SU-DHL-6 (cell line): Measurements from ENCODE around the gene LEP.

Experiments used
- H2AFZ ChIP-seq: fragments of 200-600 bp; sonication (generic); 2 replicates; pipeline ENCODE4 v1.6.1; 2014; ENCODE audit warnings: low read depth, mild to moderate bottlenecking, moderate library complexity, mixed read lengths, antibody characterized with exemption, low read length; ENCODE audit not compliant: severe bottlenecking
- H3F3A ChIP-seq: fragments of 200-600 bp; shearing (Covaris generic); 2 replicates; pipeline ENCODE4 v1.6.0; 2016; ENCODE audit warnings: antibody characterized with exemption, mild to moderate bottlenecking; ENCODE audit not compliant: insufficient read depth
- H3K27ac ChIP-seq: fragments of 200-600 bp; sonication (generic); 2 replicates; pipeline ENCODE4 v1.5.1; 2016; ENCODE audit warnings: low read depth, mild to moderate bottlenecking, low read length, moderate library complexity, mixed read lengths
- H3K27me3 ChIP-seq: fragments of 200-600 bp; sonication (generic), shearing (Covaris generic); 2 replicates; pipeline ENCODE4 v1.6.0; 2014; ENCODE audit warnings: mild to moderate bottlenecking, low read length
- H3K36me3 ChIP-seq: fragments of 200-600 bp; sonication (generic); 2 replicates; pipeline ENCODE4 v1.6.1; 2014; ENCODE audit warnings: mild to moderate bottlenecking, low read length, mixed read lengths
- H3K4me2 ChIP-seq: fragments of 300-600, 200-600 bp; shearing (Covaris generic), sonication (generic); 2 replicates; pipeline ENCODE4 v1.6.0; 2014; ENCODE audit warnings: low read length, low read depth, mild to moderate bottlenecking; ENCODE audit not compliant: poor library complexity, severe bottlenecking
- H3K4me3 ChIP-seq: fragments of 200-600 bp; sonication (generic); 2 replicates; pipeline ENCODE4 v1.5.1; 2014; ENCODE audit warnings: antibody characterized with exemption, low read length, mild to moderate bottlenecking, mixed read lengths; ENCODE audit not compliant: insufficient read depth, poor library complexity, severe bottlenecking
- H3K79me2 ChIP-seq: fragments of 200-600 bp; sonication (generic); 2 replicates; pipeline ENCODE4 v1.6.1; 2014; ENCODE audit warnings: mild to moderate bottlenecking, low read length, moderate library complexity; ENCODE audit not compliant: insufficient read depth
- H3K9ac ChIP-seq: fragments of 200-600 bp; sonication (generic); 2 replicates; pipeline ENCODE4 v1.7.0; 2014; ENCODE audit warnings: mild to moderate bottlenecking, low read length
- H3K9me2 ChIP-seq: fragments of 200-600 bp; sonication (generic); replicated peaks from 2 replicates; pipeline ENCODE4 v1.6.1; 2014; ENCODE audit warnings: low read length; ENCODE audit not compliant: insufficient read depth
- H3K9me3 ChIP-seq: fragments of 200-600 bp; sonication (generic); 2 replicates; pipeline ENCODE4 v1.6.1; 2014; ENCODE audit warnings: low read length, mixed read lengths; ENCODE audit not compliant: insufficient read depth
- H4K20me1 ChIP-seq: fragments of 200-600 bp; sonication (generic); 2 replicates; pipeline ENCODE4 v1.6.1; 2014; ENCODE audit warnings: low read depth, mild to moderate bottlenecking, antibody characterized with exemption, low read length, moderate library complexity, mixed read lengths
- EZH2phosphoT487 ChIP-seq: fragments of 200-600 bp; sonication (generic), shearing (Covaris generic); conservative IDR thresholded peaks from 2 replicates; pipeline ENCODE4 v1.6.1; 2018; ENCODE audit warnings: mild to moderate bottlenecking, antibody characterized with exemption, low read length, moderate library complexity, mixed read lengths
- TF ChIP-seq, protein P1 (sequence below): fragments of 200-600 bp; sonication (generic); IDR thresholded peaks from one replicate; pipeline ENCODE4 v1.5.1; 2017; ENCODE audit warnings: antibody characterized with exemption, mild to moderate bottlenecking, low read length, moderate library complexity; ENCODE audit not compliant: insufficient read depth, poor library complexity, severe bottlenecking

Gene LEP

DNA sequence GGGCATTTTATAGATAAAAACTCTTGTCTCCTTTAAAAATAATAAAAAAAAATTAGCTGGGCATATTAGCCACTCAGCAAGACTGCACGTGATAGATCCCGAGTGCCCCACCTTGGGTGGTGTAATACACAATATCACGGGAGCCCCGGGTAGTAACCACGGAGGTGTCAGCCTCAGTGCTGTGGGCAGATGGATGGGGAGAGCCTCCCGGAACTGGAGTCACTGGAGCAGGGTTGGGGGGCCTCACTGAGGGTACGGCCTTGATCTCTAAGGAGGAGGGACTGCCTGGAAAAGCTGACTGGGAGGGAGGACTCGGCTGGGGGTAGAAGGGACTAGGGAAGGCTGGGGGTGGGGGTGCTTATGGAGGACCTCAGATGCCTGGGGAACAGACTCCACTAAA lies 12.6 kb downstream of the LEP start:
- no peaks in the 10 kb centered on the region for H3K79me2 ChIP-seq
- H3K27ac ChIP-seq = no peak overlapping the region
- no peaks in the 10 kb centered on the region for H3K9me2 ChIP-seq
- H4K20me1 ChIP-seq = no peaks in the 10 kb centered on the region
- no peak overlapping the region for H2AFZ ChIP-seq
- no peak for TF ChIP-seq EZH2phosphoT487
- TF ChIP-seq, protein P1, sequence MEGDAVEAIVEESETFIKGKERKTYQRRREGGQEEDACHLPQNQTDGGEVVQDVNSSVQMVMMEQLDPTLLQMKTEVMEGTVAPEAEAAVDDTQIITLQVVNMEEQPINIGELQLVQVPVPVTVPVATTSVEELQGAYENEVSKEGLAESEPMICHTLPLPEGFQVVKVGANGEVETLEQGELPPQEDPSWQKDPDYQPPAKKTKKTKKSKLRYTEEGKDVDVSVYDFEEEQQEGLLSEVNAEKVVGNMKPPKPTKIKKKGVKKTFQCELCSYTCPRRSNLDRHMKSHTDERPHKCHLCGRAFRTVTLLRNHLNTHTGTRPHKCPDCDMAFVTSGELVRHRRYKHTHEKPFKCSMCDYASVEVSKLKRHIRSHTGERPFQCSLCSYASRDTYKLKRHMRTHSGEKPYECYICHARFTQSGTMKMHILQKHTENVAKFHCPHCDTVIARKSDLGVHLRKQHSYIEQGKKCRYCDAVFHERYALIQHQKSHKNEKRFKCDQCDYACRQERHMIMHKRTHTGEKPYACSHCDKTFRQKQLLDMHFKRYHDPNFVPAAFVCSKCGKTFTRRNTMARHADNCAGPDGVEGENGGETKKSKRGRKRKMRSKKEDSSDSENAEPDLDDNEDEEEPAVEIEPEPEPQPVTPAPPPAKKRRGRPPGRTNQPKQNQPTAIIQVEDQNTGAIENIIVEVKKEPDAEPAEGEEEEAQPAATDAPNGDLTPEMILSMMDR = no peak
- no peaks in the 10 kb centered on the region for H3K36me3 ChIP-seq
- H3K9ac ChIP-seq = no peak overlapping the region
- H3K4me3 ChIP-seq = no peak overlapping the region
- H3K27me3 ChIP-seq = no peaks in the 10 kb centered on the region
- H3K9me3 ChIP-seq = no peaks in the 10 kb centered on the region
- no peak overlapping the region for H3K4me2 ChIP-seq
- no peaks in the 10 kb centered on the region for H3F3A ChIP-seq

- Histone ChIP-seq H3F3A (no peaks in the 10 kb centered on the region), H4K20me1 (no peaks in the 10 kb centered on the region)
- TF ChIP-seq, protein P1 = no peak
- TF ChIP-seq EZH2phosphoT487 = no peak
Measured at GRCh38 chr7:128254470-128254869, 13.4 kb downstream of the LEP start.

DNA sequence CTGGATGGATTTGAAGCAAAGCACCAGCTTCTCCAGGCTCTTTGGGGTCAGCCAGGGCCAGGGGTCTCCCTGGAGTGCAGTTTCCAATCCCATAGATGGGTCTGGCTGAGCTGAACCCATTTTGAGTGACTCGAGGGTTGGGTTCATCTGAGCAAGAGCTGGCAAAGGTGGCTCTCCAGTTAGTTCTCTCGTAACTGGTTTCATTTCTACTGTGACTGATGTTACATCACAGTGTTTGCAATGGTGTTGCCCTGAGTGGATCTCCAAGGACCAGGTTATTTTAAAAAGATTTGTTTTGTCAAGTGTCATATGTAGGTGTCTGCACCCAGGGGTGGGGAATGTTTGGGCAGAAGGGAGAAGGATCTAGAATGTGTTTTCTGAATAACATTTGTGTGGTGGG lies 14.2 kb downstream of the LEP start:
- TF ChIP-seq, protein P1 = no peak
- no peak for TF ChIP-seq EZH2phosphoT487

More at GRCh38 chr7:128254470-128254869, 13.4 kb downstream of the LEP start:
- H3K9me3 ChIP-seq = no peaks in the 10 kb centered on the region
- no peaks in the 10 kb centered on the region for H3K9me2 ChIP-seq
- no peaks in the 10 kb centered on the region for H3K36me3 ChIP-seq
- no peak overlapping the region for H2AFZ ChIP-seq
- H3K9ac ChIP-seq = no peak overlapping the region
- H3K79me2 ChIP-seq = no peaks in the 10 kb centered on the region
- no peak overlapping the region for H3K4me3 ChIP-seq
- no peak overlapping the region for H3K4me2 ChIP-seq
- no peak overlapping the region for H3K27ac ChIP-seq
- no peaks in the 10 kb centered on the region for H3K27me3 ChIP-seq

GRCh38 chr7:128257458-128257857 lies 16.4 kb downstream of the LEP start:
- Histone ChIP-seq H3K9me2 (no peaks in the 10 kb centered on the region), H4K20me1 (no peaks in the 10 kb centered on the region), H2AFZ (no peak overlapping the region), H3K9me3 (no peaks in the 10 kb centered on the region), H3K27ac (no peak overlapping the region), H3K4me3 (no peak overlapping the region), H3K36me3 (no peaks in the 10 kb centered on the region), H3K4me2 (no peak overlapping the region), H3F3A (no peaks in the 10 kb centered on the region), H3K9ac (no peak overlapping the region), H3K79me2 (no peaks in the 10 kb centered on the region), H3K27me3 (no peaks in the 10 kb centered on the region)
- TF ChIP-seq, protein P1 = no peak
- TF ChIP-seq EZH2phosphoT487 = no peak

More for the DNA sequence above, 14.2 kb downstream of the LEP start:
- H3K79me2 ChIP-seq = no peaks in the 10 kb centered on the region
- H3K9me3 ChIP-seq = no peaks in the 10 kb centered on the region
- no peak overlapping the region for H3K4me2 ChIP-seq
- H3K9ac ChIP-seq = no peak overlapping the region
- no peak overlapping the region for H2AFZ ChIP-seq
- no peaks in the 10 kb centered on the region for H3K9me2 ChIP-seq
- H3K4me3 ChIP-seq = no peak overlapping the region
- H4K20me1 ChIP-seq = no peaks in the 10 kb centered on the region
- H3F3A ChIP-seq = no peaks in the 10 kb centered on the region
- H3K36me3 ChIP-seq = no peaks in the 10 kb centered on the region
- no peak overlapping the region for H3K27ac ChIP-seq
- no peaks in the 10 kb centered on the region for H3K27me3 ChIP-seq
